AG09319 (cell line): ENCODE measurements around the gene ATP9A.
"Not testable (repeated sequence)": the region's sequence is repeated elsewhere in the genome, so short reads cannot be mapped to it uniquely, and the experiment has no call there.

Experiments used
- DNase-seq: peaks from one replicate; pipeline ENCODE4 v3.0.0-alpha.2; 2010; ENCODE audit warnings: low read depth; ENCODE audit errors: extremely low read depth
- TF ChIP-seq, protein P1 (sequence below): IDR thresholded peaks from 2 replicates; pipeline ENCODE4 v1.5.1; 2011; ENCODE audit warnings: low read depth, mild to moderate bottlenecking, inconsistent platforms, low read length, moderate library complexity

Gene ATP9A, protein sequence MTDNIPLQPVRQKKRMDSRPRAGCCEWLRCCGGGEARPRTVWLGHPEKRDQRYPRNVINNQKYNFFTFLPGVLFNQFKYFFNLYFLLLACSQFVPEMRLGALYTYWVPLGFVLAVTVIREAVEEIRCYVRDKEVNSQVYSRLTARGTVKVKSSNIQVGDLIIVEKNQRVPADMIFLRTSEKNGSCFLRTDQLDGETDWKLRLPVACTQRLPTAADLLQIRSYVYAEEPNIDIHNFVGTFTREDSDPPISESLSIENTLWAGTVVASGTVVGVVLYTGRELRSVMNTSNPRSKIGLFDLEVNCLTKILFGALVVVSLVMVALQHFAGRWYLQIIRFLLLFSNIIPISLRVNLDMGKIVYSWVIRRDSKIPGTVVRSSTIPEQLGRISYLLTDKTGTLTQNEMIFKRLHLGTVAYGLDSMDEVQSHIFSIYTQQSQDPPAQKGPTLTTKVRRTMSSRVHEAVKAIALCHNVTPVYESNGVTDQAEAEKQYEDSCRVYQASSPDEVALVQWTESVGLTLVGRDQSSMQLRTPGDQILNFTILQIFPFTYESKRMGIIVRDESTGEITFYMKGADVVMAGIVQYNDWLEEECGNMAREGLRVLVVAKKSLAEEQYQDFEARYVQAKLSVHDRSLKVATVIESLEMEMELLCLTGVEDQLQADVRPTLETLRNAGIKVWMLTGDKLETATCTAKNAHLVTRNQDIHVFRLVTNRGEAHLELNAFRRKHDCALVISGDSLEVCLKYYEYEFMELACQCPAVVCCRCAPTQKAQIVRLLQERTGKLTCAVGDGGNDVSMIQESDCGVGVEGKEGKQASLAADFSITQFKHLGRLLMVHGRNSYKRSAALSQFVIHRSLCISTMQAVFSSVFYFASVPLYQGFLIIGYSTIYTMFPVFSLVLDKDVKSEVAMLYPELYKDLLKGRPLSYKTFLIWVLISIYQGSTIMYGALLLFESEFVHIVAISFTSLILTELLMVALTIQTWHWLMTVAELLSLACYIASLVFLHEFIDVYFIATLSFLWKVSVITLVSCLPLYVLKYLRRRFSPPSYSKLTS

DNA sequence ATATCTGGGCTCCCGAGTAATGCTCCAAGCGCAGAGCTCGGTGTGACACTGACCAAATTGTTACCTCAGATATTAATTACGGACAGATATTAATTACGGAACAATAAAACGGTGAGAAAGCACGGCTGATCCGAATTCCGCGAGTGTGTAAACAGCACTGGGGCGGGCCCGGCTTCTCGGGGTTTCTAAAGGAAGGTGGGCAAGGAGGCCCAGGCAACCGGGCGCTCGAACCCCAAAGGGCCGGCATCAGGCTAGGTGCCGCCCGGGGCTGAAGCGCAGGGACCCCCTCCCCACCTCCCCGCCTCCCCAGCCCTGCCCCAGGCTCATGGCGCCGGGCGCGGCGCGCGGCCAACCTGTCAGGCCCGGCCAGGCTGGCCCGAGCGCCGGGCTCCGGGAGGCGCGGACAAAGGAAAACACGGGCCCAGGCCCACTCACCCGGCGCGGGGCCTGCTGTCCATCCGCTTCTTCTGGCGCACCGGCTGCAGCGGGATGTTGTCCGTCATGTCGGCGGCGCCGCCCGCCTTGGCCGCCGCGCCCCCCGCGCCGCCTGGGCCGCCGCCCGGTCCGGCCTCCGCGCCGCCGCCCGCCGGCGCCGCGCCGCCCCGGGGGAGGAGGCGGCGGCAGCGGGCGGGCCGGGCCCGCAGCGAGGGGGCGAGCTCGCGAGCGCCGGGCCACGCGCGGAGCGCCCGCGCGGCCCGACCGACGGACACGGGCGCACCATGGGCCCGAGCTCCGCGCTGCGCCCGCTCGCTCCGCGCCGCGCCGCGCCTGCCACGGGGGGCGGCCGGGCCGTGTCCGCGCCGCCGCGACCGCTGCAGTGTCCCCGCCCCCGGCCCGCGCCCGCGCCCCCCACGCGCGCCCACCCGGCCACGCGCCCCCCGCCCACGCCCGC, at the start of gene ATP9A:
TSS of gene ATP9A (minus strand) at position 524 of the 892 bp plus-strand sequence. CDS start at position 503, 21 bp downstream.
- TF ChIP-seq, protein P1, sequence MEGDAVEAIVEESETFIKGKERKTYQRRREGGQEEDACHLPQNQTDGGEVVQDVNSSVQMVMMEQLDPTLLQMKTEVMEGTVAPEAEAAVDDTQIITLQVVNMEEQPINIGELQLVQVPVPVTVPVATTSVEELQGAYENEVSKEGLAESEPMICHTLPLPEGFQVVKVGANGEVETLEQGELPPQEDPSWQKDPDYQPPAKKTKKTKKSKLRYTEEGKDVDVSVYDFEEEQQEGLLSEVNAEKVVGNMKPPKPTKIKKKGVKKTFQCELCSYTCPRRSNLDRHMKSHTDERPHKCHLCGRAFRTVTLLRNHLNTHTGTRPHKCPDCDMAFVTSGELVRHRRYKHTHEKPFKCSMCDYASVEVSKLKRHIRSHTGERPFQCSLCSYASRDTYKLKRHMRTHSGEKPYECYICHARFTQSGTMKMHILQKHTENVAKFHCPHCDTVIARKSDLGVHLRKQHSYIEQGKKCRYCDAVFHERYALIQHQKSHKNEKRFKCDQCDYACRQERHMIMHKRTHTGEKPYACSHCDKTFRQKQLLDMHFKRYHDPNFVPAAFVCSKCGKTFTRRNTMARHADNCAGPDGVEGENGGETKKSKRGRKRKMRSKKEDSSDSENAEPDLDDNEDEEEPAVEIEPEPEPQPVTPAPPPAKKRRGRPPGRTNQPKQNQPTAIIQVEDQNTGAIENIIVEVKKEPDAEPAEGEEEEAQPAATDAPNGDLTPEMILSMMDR, result no peak
- DNase-seq, result no peak

DNA sequence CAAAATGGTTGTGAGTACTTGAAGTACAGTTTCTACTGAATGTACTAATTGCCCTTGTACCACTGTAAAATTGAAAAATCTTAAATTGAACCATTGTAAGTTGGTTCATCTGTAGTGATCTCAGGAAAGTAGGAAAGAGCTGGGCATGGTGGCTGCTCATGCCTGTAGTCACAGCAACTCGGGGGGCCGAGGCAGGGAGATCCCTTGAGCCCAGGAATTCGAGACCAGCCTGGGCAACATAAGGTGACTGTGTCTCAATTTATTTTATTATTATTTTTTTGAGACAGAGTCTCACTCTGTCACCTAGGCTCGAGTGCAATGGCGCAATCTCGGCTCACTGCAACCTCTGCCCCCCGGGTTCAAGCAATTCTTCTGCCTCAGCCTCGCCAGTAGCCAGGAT, 48.7 kb upstream of the ATP9A start:
- DNase-seq, result not testable (repeated sequence)

DNA sequence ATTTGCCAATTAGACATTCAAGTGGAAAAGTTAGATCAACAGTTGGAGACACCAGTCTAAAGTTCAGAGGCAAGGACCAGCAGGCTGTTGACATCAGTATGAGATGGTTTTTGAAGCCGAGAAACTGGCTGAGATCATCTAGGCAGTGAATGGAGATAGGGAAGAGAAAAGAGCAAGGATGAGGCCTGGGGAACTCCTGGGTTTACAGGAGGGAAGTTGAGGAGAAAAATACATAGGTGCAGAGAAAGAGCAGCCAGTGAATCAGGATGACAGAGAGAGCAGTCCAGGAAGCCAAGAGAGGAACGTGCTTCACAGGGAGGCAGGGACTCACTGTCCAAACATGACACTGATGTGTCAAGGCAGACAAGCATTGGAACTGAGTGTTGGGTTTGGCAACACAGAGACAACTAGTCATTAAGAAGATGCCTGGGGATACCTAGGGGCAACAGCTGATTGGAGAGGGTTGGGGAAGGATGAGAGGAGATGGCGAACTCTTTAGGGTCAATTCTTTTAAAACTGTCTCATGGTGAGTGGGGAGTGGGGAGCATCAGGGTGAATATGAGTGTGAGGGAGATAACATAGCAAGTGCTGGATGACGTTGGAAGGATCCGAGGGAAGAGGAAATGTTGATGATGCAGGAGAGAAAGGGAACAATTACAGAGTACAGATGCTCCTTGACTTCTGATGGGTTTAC, 47.3 kb upstream of the ATP9A start:
- no peak for DNase-seq
- TF ChIP-seq, protein P1, result no peak

DNA sequence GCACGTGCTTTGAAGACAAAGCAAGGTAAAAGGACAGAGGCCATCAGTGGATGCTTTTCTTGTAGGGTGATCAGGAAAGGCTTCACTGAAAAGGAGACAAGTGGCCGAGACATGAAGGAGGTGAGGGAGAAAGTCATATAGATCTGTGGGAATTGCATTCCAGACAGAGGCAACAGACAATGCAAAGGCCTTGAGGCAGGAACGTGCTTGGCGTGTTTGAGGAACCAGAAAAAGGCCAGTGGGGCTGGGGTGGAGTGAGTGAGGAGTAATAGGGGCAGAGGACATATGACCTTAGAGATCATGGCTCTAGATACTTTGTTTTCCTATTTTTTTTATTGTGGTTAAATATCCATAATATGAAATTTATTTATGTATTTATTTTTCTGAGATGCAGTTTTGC, 44.7 kb upstream of the ATP9A start:
- TF ChIP-seq, protein P1, result no peak
- no peak for DNase-seq

DNA sequence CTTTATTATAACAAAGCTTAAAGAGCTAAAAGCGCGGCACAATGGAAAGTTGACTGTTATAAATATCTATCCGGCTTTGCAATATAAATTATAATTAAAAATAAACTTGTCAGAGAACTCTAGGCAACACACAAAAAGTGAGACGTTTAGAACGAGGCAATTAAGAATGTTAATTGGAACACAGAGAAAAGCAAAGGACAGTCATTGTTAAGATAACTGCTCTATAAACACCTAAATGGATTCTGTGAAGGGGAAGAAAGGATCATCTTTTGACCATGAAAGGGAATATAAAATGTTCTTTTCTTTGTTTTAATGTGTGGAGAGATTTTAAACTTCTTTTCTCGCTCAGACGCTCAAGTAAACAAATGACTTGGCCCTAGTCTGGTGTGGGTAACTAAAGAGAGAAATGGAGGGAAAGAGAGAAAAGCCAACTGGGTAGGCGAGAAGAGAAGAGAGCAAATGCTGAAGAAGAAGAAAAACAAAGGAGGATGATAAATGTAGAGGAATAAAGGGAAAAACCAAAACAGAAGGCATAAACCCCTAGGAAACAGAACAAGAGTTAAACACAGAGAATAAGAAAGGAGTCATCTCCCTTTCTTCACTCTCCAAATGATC, 43.4 kb upstream of the ATP9A start:
- TF ChIP-seq, protein P1, result no peak

DNA sequence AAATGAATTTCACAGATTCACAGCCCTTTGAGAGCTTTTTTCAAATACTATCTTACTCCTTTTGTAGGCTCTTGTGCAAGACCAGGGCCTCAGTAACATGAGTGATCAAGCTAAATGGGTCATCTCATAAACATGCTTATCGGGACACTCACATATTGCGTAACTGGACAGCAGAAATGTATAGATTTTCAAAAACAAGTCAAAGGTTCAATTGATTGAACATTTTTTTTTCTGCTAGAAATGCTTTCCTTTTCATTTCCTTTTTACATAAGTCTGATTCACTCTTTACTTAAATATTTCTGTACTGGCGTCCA, 42.8 kb upstream of the ATP9A start:
- no peak for DNase-seq

More for the DNA sequence above, 43.4 kb upstream of the ATP9A start:
- no peak for DNase-seq

More for the DNA sequence above, 42.8 kb upstream of the ATP9A start:
- TF ChIP-seq, protein P1, result no peak
